GM12878 (cell line): Measurements from ENCODE around the gene CCBE1.

Experiments
- EZH2 ChIP-seq: IDR thresholded peaks from 2 replicates; pipeline ENCODE4 v1.6.1; 2012; ENCODE audit warnings: low read depth, mild to moderate bottlenecking, control low read depth, inconsistent platforms, low read length, borderline replicate concordance; ENCODE audit not compliant: control insufficient read depth
- KAT2A ChIP-seq: conservative IDR thresholded peaks from 2 replicates; pipeline ENCODE4 v1.6.1; 2011; ENCODE audit warnings: low read depth, low read length; ENCODE audit not compliant: control insufficient read depth
- POLR2A ChIP-seq: IDR thresholded peaks from 2 replicates; pipeline ENCODE4 v1.6.1; 2011; ENCODE audit warnings: low read depth, mild to moderate bottlenecking, low read length
- POLR2AphosphoS2 ChIP-seq: IDR thresholded peaks from 2 replicates; pipeline ENCODE4 v1.6.1; 2011; ENCODE audit warnings: low read depth, mild to moderate bottlenecking, low read length, improper control_type of control experiment, moderate library complexity
- SMC3 ChIP-seq: IDR thresholded peaks from 2 replicates; pipeline ENCODE4 v1.6.1; 2011; ENCODE audit warnings: low read length, improper control_type of control experiment, borderline replicate concordance
- TCF3 ChIP-seq: IDR thresholded peaks from 2 replicates; pipeline ENCODE4 v1.6.1; 2012; ENCODE audit warnings: low read depth, mild to moderate bottlenecking, low read length, borderline replicate concordance; ENCODE audit not compliant: insufficient read depth
- TCF7 ChIP-seq: IDR thresholded peaks from 2 replicates; pipeline ENCODE4 v1.6.1; 2014; ENCODE audit warnings: antibody characterized with exemption, borderline replicate concordance
- TF ChIP-seq, protein P1 (sequence below): IDR thresholded peaks from 2 replicates; pipeline ENCODE4 v1.6.1; 2011; ENCODE audit warnings: mild to moderate bottlenecking, low read depth, low read length, moderate library complexity; ENCODE audit not compliant: insufficient replicate concordance
- TF ChIP-seq, protein P2 (sequence below), 3 experiments: IDR thresholded peaks in 2 of 3; conservative IDR thresholded peaks in 1 of 3; 2 replicates each; pipeline ENCODE4 v1.5.1; 2011; ENCODE audit warnings: low read depth in 3 of 3, low read length in 3 of 3, mild to moderate bottlenecking in 3 of 3, control low read depth in 2 of 3, moderate library complexity in 2 of 3, inconsistent platforms in 1 of 3, mixed read lengths in 1 of 3; ENCODE audit not compliant: control insufficient read depth in 2 of 3, insufficient read depth in 1 of 3; ENCODE audit errors: extremely low read depth in 1 of 3

DNA sequence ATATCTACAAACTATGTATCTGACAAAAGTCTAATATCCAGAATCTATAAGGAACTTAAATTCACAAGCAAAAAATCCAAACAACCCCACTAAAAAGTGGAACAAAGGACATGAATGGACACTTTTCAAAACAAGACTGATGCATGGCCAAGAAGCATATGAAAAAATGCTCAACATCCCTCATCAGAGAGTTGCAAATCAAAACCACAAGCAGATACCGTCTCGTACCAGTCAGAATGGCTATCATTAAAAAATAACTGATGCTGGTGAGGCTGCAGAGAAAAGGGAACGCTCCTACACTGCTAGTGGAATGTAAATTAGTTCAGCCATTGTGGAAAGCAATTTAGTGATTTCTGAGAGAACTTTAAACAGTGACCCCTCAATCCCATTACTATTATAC, 56.5 kb downstream of the CCBE1 start:
- TF ChIP-seq TCF7 (no peak), KAT2A (no peak), SMC3 (no peak), EZH2 (no peak), TCF3 (no peak), POLR2A (no peak), POLR2AphosphoS2 (no peak)
- TF ChIP-seq, protein P1, sequence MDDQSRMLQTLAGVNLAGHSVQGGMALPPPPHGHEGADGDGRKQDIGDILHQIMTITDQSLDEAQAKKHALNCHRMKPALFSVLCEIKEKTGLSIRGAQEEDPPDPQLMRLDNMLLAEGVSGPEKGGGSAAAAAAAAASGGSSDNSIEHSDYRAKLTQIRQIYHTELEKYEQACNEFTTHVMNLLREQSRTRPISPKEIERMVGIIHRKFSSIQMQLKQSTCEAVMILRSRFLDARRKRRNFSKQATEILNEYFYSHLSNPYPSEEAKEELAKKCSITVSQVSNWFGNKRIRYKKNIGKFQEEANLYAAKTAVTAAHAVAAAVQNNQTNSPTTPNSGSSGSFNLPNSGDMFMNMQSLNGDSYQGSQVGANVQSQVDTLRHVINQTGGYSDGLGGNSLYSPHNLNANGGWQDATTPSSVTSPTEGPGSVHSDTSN, result no peak
- TF ChIP-seq, protein P2, sequence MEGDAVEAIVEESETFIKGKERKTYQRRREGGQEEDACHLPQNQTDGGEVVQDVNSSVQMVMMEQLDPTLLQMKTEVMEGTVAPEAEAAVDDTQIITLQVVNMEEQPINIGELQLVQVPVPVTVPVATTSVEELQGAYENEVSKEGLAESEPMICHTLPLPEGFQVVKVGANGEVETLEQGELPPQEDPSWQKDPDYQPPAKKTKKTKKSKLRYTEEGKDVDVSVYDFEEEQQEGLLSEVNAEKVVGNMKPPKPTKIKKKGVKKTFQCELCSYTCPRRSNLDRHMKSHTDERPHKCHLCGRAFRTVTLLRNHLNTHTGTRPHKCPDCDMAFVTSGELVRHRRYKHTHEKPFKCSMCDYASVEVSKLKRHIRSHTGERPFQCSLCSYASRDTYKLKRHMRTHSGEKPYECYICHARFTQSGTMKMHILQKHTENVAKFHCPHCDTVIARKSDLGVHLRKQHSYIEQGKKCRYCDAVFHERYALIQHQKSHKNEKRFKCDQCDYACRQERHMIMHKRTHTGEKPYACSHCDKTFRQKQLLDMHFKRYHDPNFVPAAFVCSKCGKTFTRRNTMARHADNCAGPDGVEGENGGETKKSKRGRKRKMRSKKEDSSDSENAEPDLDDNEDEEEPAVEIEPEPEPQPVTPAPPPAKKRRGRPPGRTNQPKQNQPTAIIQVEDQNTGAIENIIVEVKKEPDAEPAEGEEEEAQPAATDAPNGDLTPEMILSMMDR (IDR thresholded peaks at IDR 0.05 in 2 of 3, conservative IDR thresholded peaks at IDR 0.05 in 1 of 3; ENCODE audit: control insufficient read depth in 2 of 3, extremely low read depth in 1 of 3, insufficient read depth in 1 of 3, low read depth in 3 of 3, low read length in 3 of 3), result no peak
